ENCODE data around the gene WDR20.

Gene WDR20

DNA sequence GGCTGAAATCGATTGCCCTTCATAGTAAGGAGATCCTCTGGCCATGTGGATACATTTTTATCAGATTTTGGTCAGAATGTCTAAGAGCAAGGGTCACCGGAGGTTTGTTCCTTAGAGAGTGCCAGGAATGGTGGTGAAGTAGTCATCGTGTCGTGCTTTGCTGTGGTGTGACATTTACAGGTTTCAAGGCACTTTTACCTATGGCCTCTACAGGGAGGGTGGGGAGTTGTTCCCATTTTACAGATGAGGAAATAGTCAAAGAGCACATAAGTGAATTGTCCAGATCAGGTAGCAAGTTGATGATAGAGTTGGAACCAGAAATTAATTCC, 57.2 kb downstream of the WDR20 start:
- DNase-seq (ENCODE audit: low spot score): no peak

DNA sequence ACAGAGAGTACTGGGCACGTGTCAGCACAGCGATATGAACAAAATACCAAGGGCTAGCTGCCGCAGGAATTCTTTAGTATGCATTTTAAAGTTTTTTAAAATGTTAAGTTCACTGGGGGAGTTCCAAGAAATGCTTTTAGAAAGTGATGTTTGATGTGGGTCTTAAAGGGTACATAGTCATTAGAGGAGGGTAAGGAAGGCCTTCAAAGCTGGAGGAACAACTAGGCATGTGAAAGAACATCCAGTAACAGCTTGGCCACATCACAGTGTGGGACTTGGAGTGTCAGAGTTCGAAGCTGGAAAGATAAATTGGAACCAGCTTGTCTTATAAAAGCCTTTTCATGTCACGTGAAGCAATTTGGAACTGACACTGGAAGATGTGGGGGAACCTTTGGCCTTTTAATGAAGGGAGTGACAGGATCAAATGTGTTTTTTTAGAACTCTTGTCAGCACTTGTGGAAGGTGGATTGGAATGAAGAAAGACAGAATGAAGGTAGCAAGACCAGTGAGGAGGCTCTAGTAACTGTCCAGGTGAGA, 57.7 kb downstream of the WDR20 start:
- DNase-seq (ENCODE audit: low spot score): no peak

DNA sequence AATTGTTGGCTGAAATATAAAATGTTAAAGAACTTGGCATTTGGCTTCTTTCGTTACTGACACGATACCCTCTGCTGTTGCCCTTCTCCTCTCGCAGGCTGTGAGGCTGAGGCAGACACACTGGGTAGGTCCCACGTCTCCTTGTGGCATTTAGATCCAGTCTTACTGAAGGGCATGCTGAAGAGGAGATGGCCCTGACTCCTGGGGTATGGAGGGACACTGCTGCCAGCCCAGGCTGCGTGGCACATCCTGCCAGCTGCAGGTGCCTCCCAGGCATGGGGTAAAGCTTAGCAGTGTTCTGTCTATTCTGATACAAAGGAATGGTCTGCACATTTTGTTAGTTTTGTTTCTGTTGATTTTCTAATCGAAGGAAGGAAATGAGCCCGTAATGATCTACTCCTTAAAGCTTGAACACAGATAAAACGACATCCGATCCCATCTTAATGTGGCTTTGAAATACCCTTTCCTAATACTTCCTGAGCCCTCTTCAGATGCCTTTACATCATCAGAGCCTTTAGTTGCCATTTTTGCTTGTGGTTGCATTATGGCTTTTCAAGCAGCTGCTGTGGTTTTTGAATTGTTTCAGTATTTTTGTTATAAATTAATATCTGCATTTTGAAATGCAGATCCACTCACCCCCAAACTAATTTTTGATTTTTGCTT, 61.1 kb downstream of the WDR20 start:
- no peak for DNase-seq (ENCODE audit: low spot score)

DNA sequence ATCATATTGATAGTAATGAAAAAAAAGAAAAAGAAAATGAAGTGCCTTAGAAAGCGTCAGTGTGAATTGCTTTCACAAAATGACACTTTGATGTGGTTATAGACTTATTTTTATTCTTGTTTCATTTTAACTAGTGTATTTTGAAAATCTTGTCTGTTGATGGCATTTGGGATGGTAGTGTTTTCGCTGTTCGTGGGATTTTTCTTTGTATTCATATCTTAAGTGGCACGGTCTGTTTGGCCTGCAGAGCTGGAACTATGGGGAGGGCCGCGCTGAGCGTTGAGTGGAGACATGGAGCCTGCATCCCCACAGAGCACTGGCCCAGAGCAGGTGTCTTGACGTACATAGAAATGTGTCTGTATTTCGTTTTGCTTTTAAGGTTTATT, 61.6 kb downstream of the WDR20 start:
- no peak for DNase-seq (ENCODE audit: low spot score)

DNA sequence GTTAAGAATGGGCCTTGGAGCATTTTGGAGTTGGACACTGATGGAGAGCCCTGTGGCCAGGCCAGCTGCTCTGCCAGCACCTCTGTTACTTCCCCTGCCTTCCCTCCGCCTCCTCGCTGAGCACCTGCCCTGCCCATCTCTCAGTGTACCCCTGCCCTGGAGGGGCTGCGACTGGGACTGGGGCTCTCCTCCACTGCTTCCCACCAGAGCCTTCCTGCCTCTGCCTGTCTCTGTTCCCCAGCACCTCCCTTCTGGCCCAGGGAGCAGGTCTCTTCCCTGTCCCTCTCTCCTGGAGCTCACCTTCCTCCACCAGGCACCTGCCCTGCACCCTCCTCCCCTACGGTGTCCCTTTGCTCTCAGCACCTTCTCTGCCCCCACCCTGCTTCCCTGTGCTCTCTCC, 62.1 kb downstream of the WDR20 start:
- no peak for DNase-seq (ENCODE audit: low spot score)

DNA sequence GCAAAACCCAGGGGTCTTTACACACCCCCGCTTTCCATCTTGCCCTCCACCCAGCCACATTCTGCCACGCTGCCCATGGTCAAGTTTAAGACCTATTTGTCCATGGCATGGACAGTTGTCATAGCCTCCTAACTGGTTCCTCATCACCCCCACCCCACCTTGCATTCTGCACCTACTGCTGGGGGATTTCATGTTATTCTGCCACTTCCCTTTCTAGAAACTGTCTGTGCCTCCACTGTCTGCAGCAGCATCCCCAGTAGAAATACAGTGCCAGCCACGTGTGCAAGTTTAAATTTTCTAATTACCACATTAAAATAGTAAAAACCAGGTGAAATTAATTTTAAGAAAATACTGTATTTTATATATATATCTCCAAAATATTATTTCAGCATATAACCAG, 63.2 kb downstream of the WDR20 start:
- no peak for DNase-seq (ENCODE audit: low spot score)

DNA sequence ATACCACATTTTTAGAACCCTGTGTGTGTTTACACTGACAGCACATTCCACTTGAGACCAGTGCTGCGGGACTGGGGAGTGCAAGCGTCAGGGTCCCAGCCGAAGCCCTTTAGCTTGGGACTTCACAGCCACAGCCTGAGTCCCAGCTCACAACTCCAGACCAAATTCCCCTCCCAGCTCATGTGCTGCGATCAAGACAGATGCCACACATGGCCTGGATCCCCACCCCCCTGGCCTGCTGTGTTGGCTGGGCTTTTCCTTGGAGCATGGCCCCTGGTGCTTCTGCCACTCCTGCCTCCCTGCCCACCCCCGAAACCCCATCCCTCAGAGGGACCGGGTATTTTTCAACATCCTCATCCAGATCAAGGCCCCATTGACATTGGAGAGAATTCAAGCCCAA, 63.7 kb downstream of the WDR20 start:
- DNase-seq (ENCODE audit: low spot score): no peak

DNA sequence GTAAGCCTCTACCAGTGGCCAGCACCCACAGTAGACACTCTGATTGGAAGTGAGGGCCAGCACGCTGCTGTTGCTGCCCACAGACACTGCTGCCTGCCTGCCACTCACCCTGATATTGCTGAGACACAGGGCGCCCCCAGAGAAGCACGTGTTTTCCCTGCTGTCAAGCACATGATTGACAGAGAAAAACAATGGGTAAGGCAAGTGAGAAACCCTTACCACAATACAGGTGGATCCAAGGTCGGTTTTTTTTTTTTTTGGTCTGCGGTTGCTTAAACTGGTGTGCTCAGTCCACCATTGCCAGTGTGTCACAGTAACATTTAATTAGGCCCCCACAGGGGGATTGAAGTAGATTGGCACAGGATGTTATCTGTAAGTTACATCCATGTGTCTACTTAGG, 65.9 kb downstream of the WDR20 start:
- no peak for DNase-seq (ENCODE audit: low spot score)

DNA sequence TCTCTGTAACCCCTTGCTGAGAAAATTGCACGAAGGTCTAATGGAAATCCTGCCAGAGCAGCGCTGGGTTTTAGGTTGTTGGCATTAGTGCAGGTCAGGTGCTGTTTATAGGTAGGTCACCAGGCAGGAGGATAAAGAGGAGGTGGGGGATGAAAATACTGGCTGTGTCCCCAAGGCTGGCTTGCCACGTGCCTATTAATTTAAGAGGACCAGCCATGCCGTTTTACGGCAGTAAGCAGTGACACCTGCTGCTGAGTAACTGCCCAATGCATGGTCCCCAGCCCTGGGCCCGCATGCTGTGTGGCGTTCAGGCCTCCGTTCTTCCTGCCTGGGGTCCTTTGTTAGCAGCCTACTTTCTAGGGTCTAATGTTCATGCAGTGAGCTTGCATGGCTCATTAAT, 67.2 kb downstream of the WDR20 start:
- no peak for DNase-seq (ENCODE audit: low spot score)

DNA sequence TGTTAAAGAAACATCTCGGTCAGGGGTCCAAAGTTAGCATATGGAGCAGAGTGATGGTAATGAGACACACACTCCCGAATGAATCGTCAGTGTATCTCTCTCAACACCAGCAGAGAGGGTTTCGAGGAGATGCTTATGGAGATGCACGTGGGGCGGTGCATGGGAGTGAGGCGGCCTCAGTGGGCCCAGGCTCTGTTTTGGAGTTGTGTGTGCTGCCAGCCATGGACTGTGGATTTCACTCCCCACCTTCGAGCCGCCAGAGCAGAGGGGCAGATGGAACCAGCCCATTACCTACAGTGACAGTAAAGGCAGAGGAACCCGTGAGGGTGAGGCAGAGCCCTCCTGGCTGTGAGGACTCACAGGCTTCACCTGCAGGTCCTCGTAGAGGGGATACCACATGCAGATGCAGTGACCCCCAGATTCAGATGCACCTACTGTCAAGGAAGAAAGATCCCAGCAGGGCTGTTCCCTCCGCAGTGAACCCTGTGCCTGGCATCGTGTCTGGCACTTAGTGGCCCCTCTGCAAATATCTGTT, 68.2 kb downstream of the WDR20 start:
- DNase-seq (ENCODE audit: low spot score): no peak

DNA sequence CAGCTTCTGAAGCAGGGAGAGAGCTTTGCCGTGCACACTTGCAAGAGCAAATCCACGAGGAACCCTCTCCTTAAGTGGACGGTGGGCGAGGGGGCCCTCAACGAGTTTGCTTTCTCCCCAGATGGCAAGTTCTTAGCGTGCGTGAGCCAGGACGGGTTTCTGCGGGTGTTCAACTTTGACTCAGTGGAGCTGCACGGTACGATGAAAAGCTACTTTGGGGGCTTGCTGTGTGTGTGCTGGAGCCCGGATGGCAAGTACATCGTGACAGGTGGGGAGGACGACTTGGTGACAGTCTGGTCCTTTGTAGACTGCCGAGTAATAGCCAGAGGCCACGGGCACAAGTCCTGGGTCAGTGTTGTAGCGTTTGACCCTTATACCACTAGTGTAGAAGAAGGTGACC, 69.0 kb downstream of the WDR20 start:
- no peak for DNase-seq (ENCODE audit: low spot score)

DNA sequence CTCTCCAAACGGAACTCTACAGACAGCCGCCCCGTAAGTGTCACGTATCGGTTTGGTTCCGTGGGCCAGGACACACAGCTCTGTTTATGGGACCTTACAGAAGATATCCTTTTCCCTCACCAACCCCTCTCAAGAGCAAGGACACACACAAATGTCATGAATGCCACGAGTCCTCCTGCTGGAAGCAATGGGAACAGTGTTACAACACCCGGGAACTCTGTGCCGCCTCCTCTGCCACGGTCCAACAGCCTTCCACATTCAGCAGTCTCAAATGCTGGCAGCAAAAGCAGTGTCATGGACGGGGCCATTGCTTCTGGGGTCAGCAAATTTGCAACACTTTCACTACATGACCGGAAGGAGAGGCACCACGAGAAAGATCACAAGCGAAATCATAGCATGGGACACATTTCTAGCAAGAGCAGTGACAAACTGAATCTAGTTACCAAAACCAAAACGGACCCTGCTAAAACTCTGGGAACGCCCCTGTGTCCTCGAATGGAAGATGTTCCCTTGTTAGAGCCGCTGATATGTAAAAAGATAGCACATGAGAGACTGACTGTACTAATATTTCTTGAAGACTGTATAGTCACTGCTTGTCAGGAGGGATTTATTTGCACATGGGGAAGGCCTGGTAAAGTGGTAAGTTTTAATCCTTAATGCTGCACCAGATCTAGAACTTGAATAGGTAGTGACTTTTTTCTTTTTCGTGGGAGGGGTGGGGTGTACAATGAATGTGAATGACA, 69.7 kb downstream of the WDR20 start:
- DNase-seq (ENCODE audit: low spot score): no peak

DNA sequence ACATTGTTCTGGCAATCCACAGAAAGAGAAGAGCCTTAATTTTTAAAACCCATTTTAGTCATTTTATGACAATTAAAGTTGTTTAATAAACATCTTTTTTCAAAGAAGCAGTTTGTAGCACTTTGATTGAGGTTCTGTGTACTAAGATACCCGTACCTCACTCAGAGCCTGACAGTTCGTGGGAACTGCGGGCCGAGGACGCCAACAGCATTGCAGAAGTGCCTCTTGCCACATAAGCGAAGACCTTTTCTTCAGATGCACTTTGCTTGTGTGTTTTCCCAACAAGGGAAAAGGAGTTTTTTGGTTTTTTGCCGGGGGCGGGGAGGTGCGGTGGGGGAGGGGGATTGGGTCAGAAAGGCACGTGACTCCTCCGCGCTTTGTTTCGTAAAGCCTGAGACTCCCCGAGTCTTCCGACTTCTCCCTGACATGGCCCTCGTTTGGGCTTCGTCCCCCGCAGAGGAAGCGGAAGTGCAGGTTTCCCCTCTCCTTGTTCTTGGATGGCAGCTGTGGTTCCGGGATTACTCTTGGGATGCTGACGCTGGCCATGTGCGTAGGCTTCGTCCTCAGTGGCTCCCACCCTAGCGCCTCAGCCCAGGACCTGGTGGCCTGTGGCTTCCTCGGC, 70.8 kb downstream of the WDR20 start:
- no peak for DNase-seq (ENCODE audit: low spot score)

DNA sequence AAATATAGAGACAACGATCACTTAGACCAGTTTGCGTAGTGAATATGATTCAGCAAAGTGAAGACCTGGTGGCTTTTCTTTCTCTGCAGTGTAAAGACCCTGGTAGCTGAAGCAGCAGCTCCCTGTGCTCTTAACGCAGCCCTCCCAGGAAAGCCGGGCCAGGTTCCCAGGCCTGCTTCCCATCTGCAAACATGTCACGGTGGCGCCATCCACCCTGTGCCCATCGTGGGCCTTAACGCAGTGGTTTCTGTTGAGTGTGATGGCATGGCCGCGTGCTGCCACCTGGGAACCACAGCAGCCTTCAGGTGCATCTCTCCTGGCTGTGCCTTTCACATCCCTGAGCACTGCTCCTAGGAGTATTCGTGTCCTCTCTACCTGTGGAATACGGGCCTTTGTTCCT, 71.5 kb downstream of the WDR20 start:
- no peak for DNase-seq (ENCODE audit: low spot score)

DNA sequence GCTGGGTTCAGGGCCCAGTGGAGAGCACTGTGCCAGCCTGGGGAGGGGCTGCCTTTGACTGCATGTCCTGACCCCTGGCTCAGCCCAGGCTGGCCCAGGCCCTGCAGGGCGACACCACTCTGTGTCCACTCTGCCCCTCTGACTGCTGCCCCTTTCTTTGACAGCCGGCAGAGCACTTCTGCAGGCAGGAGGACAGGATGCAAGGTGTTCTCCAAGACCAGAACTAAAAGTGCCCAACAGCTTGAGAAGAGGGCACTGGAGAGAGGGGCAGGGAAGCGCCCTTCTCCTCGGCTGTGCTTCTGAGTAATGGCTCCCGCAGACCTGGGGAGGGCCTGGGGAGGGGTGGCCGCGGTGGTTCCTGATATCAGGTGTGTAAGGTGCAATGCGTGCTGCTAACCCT, 72.7 kb downstream of the WDR20 start:
- DNase-seq (ENCODE audit: low spot score): no peak

DNA sequence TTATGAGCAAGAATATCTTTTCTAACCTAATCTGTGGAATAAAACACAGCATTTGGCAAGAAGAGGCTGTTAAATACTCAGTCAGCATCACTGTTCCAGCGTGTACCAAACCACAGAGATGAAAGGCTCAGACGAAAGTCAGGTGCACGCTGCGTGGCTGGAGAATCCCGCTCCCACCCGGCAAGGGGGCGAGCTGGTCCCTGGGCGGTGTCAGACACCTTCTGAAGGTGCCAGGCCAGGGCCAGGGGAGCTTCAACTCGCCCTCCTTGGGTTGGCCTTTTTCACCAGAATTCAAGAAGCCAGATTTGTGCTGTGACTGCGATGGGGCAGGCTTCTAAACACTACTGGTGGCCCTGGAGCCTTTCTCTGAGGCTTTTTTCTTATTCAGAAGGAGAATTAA, 73.1 kb downstream of the WDR20 start:
- no peak for DNase-seq (ENCODE audit: low spot score)

DNA sequence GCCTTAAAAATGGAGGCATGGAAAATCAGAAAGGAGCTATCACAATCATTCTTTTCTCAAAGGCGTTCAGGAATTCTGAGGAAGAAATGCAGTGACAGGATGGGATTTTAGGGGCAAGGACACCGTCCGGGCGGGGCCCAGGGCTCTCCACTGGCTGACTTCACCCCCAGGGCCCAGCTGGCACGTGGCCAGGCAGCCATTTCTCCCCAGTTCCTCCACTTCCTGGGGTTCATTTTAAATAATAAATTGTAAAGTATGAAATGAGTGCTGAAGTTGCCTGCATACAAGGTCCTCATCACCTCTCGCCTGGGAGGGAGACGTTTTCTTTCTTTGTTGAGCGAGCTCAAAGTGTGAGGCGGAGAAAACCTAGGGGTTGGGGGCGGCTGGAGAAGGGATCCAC, 73.8 kb downstream of the WDR20 start:
- no peak for DNase-seq (ENCODE audit: low spot score)

DNA sequence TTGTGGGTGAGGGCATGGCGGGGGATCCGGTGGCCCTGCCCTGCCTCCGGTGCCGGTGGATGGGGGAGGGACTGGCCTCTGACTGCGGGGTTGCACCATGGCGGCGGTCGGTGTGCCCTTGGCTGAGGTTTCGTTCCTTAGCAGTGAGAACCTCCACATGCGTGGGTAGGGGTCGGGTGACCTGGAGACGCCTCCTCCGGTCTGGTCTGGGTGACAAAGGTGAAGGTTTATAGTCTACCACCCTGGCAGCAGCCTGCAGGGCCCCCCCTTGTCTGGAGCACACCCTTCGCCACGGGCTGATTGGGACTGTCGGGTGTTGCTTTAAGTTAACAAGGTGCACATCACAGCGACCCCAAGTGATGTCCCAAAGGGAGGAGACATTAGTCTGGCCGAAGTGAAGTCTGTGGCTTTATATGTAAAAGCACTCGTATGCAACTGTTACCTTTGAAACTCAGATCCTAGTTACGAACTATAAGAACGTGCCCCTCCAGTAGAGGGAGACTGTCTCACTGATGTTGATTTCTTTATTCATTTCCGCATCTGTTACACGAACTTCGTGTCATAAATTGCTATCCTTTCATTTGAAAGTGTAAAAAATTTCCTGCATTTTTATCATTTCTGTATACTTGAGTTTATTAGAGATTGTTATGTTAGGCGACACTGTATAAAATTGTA, 74.4 kb downstream of the WDR20 start:
- DNase-seq (ENCODE audit: low spot score): no peak

DNA sequence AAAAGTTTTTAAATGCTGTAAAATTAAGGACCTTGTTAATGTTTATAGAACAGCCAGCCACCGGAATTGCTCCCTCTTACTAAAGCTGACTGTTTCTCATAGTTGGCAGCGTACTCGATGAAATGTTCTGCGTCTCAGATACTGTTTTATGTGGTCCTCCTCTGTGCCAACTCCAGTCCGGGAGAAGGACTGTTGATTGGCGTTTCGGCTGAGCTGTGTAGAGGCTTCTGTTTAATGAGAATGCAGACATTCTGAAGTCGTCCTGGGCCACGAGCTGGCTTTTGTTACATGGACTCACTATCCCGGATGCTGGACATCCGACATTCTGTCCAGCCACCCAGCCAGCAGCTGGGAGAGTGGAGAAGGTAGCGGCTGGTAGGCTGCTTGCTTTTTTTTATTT, 75.4 kb downstream of the WDR20 start:
- no peak for DNase-seq (ENCODE audit: low spot score)

DNA sequence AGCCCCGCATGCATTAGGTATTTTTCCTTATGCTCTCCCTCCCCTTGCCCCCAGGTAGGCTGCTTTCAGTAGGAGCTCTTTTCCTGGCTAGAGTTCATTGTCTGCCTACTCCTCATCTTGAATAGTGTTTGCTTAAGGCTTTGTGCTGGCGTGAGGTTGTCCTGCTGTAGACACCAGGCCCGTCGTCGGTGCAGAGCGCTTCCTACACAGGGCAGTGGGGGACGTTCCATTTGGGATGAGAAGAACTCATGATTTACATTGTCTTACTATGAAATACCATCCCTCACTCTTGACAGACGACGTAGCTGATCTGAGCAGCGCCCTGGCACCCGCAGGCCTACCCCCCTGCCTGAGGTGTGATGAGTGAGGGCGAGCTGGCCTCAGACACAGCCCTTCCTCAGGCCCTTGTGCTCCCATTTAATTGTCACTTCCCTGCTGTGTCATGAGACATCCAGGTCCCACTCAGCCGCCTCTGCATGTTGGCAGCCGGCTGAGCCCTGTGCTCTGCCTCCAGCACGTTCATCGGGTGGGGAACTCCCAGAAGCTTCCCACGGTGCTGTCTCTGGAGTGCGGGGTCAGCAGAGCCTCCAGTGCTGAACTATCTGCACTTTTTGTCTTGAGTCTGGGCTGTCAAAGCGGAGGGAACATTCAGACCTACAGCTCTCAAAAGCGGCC, 76.0 kb downstream of the WDR20 start:
- DNase-seq (ENCODE audit: low spot score): no peak

DNA sequence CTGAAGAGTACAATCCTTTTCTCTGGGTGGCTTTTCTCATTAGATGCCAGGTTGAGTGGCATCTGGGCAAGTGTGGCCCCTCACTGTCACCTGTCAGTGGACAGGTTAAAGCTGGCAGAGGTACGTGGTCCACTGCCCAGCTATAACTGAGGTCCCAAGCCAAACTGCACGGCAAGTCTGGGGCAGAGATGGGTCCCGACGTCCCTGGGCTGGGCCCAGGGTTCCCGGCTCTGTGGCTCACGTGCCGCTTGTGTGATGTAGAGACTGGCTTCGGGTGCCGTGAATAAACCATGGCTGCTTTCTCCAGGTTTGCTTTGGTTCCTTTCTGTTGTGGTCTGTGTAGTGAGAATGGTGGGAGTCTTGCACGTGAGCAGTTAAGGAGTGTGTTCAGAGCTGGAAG, 77.7 kb downstream of the WDR20 start:
- no peak for DNase-seq (ENCODE audit: low spot score)

DNA sequence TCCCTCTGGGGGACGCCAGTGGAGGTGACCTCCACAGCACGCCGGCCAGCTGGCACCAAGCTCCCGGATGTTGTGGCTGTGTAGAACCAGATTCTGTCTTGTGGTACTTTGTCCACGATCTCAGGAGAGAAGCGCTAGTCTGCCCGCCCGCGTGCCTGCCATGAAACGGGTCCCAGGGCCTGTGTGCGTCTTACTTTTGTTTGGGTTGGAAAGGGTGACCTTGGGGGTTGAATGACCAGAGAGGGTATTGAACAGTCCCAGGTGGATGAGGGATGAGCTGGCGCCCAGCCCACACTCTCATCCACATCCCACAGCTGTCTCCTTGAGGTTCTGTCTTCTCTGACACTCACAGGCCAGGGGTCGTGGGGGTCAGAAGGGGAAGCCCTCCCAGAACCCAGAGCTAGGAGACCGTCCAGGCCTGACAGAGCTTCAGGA, 78.3 kb downstream of the WDR20 start:
- no peak for DNase-seq (ENCODE audit: low spot score)

Measured in SK-N-DZ (cell line).